ENCODE results near the gene NCOA7.

The NCOA7 gene

DNA sequence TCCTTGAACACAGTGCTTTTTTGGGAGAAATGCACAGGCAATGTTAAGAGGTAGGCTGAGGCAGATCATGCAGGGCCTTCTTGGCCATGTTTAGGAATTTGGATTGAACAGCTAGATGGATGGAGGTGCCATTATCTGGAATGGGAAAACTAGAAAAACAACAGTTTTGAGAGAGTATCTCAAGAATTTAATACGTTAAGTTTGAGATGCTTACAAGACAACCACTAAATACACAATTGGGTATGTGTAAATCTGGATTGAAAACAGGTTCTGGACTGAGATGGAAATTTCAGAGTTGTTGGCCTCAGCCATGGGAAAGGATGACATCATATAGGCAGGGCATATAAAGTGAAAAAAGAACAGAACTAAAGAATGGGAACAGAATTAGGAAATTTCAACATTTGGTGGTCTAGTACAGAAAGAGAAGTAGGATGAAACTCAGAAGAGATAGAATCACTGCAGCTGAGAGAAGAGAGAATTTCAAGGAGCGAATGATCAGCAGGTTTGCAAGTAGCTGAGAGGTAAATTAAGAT, 37.1 kb downstream of the NCOA7 start:
- no peaks in the 10 kb centered on the region for H3K27me3 ChIP-seq (ENCODE audit: control insufficient read depth in 1 of 2, insufficient read depth in 2 of 2, low read length in 2 of 2)
- H3K36me3 ChIP-seq (ENCODE audit: control insufficient read depth in 2 of 2, insufficient read depth in 2 of 2, low read length in 2 of 2): no peaks in the 10 kb centered on the region
- no peaks in the 10 kb centered on the region for H3K9me3 ChIP-seq (ENCODE audit: control insufficient read depth in 2 of 2, low read length in 2 of 2)
- H3K27ac ChIP-seq (ENCODE audit: low read length): no peak overlapping the region
- no peaks in the 10 kb centered on the region for H3K4me1 ChIP-seq (ENCODE audit: control insufficient read depth, insufficient read depth, low read length)
- no peak overlapping the region for H3K9ac ChIP-seq (ENCODE audit: low read length in 2 of 2)
- H3K4me3 ChIP-seq (ENCODE audit: low read length in 2 of 2): no peak overlapping the region

DNA sequence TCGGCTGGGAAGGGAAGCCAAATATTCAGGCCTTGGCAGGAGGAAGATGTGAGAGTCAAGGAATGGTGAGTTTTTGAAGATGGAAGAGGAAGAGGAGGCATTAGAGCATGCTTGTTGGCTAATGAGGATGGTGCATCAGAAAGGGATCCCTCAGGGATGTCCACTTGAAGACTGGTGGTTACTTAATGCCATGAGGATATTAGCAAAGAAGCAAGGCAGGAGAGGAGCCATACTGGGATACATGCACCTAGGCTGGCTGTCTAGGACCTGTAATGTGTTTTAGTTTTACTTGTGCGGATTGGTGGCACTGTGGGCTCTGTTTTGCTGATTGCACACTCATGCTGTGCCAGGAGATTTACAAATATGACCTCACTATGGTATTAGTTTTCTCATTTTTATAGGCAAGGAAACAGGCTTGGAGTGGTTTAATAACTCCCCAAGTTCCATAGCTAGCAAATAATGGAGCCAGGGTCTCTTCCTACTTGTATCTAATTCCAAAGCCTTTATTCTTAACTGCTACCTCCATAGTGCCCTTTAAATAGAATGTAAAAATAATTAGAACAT, 37.8 kb downstream of the NCOA7 start:
- Histone ChIP-seq H3K4me3 (ENCODE audit: low read length in 2 of 2) (no peak overlapping the region), H3K4me1 (ENCODE audit: control insufficient read depth, insufficient read depth, low read length) (no peaks in the 10 kb centered on the region), H3K9me3 (ENCODE audit: control insufficient read depth in 2 of 2, low read length in 2 of 2) (no peaks in the 10 kb centered on the region), H3K27ac (ENCODE audit: low read length) (no peak overlapping the region), H3K9ac (ENCODE audit: low read length in 2 of 2) (no peak overlapping the region), H3K36me3 (ENCODE audit: control insufficient read depth in 2 of 2, insufficient read depth in 2 of 2, low read length in 2 of 2) (no peaks in the 10 kb centered on the region), H3K27me3 (ENCODE audit: control insufficient read depth in 1 of 2, insufficient read depth in 2 of 2, low read length in 2 of 2) (no peaks in the 10 kb centered on the region)

DNA sequence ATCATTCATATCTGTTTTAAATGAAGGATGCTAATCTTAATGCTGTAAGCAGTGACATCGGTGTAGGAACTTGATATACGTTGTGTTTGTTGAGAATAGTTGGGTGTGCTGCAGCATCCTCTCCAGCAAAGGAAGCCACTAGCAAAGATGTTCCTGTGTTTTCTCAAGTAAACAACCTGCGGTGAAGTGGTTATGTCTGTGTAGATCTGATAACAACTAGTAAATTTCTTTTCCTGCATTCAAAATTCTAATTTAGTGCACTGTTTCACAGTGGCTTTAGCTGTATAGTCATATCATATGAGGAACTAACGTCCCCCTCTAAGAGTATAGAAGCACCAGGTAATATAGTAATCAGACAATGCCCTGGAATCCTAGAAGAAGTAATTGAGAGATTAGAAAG, 38.7 kb downstream of the NCOA7 start:
- Histone ChIP-seq H3K9me3 (ENCODE audit: control insufficient read depth in 2 of 2, low read length in 2 of 2) (no peaks in the 10 kb centered on the region), H3K36me3 (ENCODE audit: control insufficient read depth in 2 of 2, insufficient read depth in 2 of 2, low read length in 2 of 2) (no peaks in the 10 kb centered on the region), H3K27me3 (ENCODE audit: control insufficient read depth in 1 of 2, insufficient read depth in 2 of 2, low read length in 2 of 2) (no peaks in the 10 kb centered on the region), H3K27ac (ENCODE audit: low read length) (no peak overlapping the region), H3K4me1 (ENCODE audit: control insufficient read depth, insufficient read depth, low read length) (no peaks in the 10 kb centered on the region), H3K4me3 (ENCODE audit: low read length in 2 of 2) (no peak overlapping the region), H3K9ac (ENCODE audit: low read length in 2 of 2) (no peak overlapping the region)

DNA sequence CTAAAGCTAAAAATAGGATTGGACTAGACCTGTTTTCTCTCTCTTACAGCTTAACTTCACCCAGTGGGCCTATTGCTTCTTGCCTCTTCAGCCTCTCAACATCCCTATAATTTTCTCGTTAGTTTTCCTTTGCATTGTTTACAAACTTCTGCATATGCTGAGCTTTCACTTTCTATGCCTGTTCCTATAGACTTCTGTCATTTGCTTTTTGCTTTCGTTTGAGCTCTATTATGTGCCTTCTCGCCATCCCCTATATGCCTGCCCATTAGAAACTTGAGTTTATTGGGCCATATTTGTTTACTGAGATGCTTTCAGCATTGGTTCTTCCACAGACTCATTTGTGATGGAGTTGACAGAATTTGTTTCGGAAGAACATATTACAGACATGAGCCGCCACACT, 40.9 kb downstream of the NCOA7 start:
- Histone ChIP-seq H3K9me3 (ENCODE audit: control insufficient read depth in 2 of 2, low read length in 2 of 2) (no peaks in the 10 kb centered on the region), H3K27ac (ENCODE audit: low read length) (no peak overlapping the region), H3K4me1 (ENCODE audit: control insufficient read depth, insufficient read depth, low read length) (no peaks in the 10 kb centered on the region)

DNA sequence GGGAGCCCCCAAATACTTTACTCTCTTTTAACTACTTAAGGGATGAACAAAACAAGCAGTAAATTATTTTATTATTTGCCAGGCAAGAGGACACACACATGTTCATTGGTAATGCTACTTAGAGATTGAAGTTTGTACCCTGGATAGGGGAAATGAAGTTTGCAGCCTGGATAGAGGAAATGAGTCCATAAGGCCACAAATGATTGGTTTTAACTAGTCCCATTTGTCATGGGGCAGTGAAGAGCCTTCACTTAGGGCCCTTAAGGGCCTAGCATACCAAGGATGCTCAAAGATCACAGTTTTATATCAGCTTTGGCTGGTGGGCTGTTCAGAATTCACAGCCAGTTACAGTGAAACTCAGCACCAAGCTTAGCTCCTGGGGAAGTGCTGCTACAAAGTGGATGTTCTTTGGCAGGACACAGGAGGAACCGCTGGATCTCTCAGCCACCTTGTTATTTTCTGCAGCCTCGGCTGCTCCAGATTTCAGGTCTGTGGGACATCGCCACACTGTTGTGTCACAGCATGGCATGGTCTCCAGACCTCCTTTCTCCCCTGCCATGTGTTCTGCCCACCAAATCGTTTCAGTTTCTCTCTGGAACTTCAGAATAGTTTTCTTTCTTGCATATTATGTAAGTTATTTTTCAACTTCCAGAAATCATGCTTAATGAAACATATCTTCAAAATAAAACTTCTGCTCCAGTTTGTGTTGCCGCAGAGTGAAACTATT, 41.8 kb downstream of the NCOA7 start:
- no peak overlapping the region for H3K9ac ChIP-seq (ENCODE audit: low read length in 2 of 2)
- H3K27me3 ChIP-seq (ENCODE audit: control insufficient read depth in 1 of 2, insufficient read depth in 2 of 2, low read length in 2 of 2): no peaks in the 10 kb centered on the region
- H3K9me3 ChIP-seq (ENCODE audit: control insufficient read depth in 2 of 2, low read length in 2 of 2): no peaks in the 10 kb centered on the region
- H3K27ac ChIP-seq (ENCODE audit: low read length): no peak overlapping the region
- no peaks in the 10 kb centered on the region for H3K36me3 ChIP-seq (ENCODE audit: control insufficient read depth in 2 of 2, insufficient read depth in 2 of 2, low read length in 2 of 2)
- no peak overlapping the region for H3K4me3 ChIP-seq (ENCODE audit: low read length in 2 of 2)
- no peaks in the 10 kb centered on the region for H3K4me1 ChIP-seq (ENCODE audit: control insufficient read depth, insufficient read depth, low read length)

More for the DNA sequence above, 40.9 kb downstream of the NCOA7 start:
- Histone ChIP-seq H3K4me3 (ENCODE audit: low read length in 2 of 2) (no peak overlapping the region), H3K27me3 (ENCODE audit: control insufficient read depth in 1 of 2, insufficient read depth in 2 of 2, low read length in 2 of 2) (no peaks in the 10 kb centered on the region), H3K36me3 (ENCODE audit: control insufficient read depth in 2 of 2, insufficient read depth in 2 of 2, low read length in 2 of 2) (no peaks in the 10 kb centered on the region), H3K9ac (ENCODE audit: low read length in 2 of 2) (no peak overlapping the region)

DNA sequence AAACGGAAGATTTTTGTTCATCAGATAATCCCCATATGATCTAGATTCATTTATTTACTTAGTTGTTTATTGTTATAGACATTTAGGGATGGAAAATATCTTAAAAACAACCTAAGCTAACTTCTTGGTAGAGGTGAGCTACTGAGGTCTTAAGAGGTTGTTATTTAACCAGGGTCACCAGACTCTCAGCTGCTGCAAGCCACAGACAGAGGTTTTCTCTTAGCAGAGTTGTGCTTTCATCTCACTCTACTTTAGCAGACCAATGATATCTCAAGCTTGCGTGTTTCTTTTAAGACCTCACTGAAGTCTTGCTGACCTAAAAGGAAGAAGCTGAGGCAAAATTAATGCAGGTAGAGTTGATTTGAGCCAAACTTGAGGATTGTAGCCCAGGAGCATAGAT, 43.6 kb downstream of the NCOA7 start:
- Histone ChIP-seq H3K9me3 (ENCODE audit: control insufficient read depth in 2 of 2, low read length in 2 of 2) (no peaks in the 10 kb centered on the region), H3K27me3 (ENCODE audit: control insufficient read depth in 1 of 2, insufficient read depth in 2 of 2, low read length in 2 of 2) (no peaks in the 10 kb centered on the region), H3K36me3 (ENCODE audit: control insufficient read depth in 2 of 2, insufficient read depth in 2 of 2, low read length in 2 of 2) (no peaks in the 10 kb centered on the region), H3K9ac (ENCODE audit: low read length in 2 of 2) (no peak overlapping the region), H3K27ac (ENCODE audit: low read length) (no peak overlapping the region), H3K4me3 (ENCODE audit: low read length in 2 of 2) (no peak overlapping the region), H3K4me1 (ENCODE audit: control insufficient read depth, insufficient read depth, low read length) (no peaks in the 10 kb centered on the region)

DNA sequence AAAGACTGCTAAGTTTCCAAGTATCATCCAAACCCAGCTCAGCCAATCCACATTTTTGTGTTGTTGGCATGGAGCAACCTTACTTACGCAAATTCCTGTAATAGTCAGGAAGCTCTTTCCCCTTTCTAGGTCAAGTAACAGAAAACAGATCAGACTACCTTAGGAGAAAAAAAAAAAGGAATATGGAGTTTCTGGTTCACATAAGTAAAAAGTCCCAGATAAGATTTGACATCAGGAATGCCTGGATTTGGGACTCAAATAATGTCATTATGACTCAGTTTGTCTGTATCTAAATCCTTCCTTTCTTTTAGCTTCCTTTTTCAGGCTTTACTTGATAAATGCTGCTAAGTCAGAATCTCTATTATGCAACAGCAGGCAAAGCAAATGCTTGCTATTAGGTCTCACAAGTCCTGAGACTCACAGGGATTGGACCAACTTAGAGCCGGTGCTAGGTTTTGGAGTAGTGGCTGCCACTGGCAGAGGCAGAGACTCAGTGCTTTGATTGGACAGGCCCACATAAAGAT, 44.5 kb downstream of the NCOA7 start:
- Histone ChIP-seq H3K9ac (ENCODE audit: low read length in 2 of 2) (no peak overlapping the region), H3K4me1 (ENCODE audit: control insufficient read depth, insufficient read depth, low read length) (no peaks in the 10 kb centered on the region), H3K27ac (ENCODE audit: low read length) (no peak overlapping the region), H3K4me3 (ENCODE audit: low read length in 2 of 2) (no peak overlapping the region), H3K9me3 (ENCODE audit: control insufficient read depth in 2 of 2, low read length in 2 of 2) (no peaks in the 10 kb centered on the region), H3K27me3 (ENCODE audit: control insufficient read depth in 1 of 2, insufficient read depth in 2 of 2, low read length in 2 of 2) (no peaks in the 10 kb centered on the region), H3K36me3 (ENCODE audit: control insufficient read depth in 2 of 2, insufficient read depth in 2 of 2, low read length in 2 of 2) (no peaks in the 10 kb centered on the region)

DNA sequence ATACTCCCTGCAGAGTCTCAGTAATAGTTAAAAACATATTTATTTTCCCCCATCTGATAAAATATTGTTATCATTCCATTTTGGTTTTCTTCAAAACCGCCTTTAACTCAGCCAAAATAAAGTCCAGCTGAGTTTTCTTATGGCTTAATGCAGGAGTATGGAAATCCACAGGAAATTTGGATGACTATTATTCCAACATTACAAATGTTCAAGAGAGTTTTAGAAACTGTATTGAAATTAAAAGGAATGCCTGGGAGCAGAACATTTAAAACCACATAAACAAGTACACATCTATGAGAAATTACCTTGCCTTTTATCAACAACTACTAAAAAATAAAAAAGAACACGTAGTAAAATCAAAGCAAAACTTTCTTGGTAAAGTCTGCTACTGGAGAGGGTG, 45.7 kb downstream of the NCOA7 start:
- no peak overlapping the region for H3K27ac ChIP-seq (ENCODE audit: low read length)
- H3K9me3 ChIP-seq (ENCODE audit: control insufficient read depth in 2 of 2, low read length in 2 of 2): no peaks in the 10 kb centered on the region
- H3K9ac ChIP-seq (ENCODE audit: low read length in 2 of 2): no peak overlapping the region
- H3K27me3 ChIP-seq (ENCODE audit: control insufficient read depth in 1 of 2, insufficient read depth in 2 of 2, low read length in 2 of 2): no peaks in the 10 kb centered on the region
- H3K36me3 ChIP-seq (ENCODE audit: control insufficient read depth in 2 of 2, insufficient read depth in 2 of 2, low read length in 2 of 2): no peaks in the 10 kb centered on the region
- no peak overlapping the region for H3K4me3 ChIP-seq (ENCODE audit: low read length in 2 of 2)
- no peaks in the 10 kb centered on the region for H3K4me1 ChIP-seq (ENCODE audit: control insufficient read depth, insufficient read depth, low read length)

DNA sequence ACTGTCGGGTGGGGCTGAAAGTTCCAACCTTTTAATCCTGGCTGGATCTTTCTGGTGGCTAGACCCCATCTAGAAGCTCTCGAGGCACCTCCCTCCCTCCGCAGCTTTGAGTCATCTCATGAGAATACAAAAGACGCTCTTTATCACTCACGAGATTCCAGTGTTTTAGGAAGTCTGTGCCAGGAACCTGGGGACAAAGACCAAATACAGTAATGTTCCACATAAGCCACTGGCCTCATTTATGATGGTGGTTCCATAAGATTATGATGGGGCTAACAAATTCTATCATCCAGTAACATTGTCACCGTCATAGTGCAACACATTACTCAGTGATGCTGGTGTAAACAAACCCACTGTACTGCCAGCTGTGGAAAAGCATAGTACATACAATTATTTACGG, 48.7 kb downstream of the NCOA7 start:
- no peak overlapping the region for H3K27ac ChIP-seq (ENCODE audit: low read length)

DNA sequence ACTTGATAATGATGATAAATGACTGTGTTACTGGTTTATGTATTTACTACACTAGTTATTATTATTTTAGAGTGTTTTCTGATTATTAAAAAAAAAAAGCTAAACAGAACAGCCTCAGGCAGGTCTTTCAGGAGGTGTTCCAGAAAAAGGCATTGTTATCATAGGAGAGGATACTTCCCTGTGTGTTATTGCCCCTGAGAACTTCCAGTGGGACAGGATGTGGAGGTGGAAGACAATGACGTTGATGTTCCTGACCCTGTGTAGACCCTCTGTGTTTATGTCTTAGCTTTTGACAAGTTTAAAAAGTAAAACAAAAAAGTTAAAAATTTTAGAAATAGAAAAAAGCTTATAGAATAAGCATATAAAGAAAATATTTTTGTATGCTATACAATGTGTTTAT, 49.1 kb downstream of the NCOA7 start:
- H3K27ac ChIP-seq (ENCODE audit: low read length): no peak overlapping the region
- no peaks in the 10 kb centered on the region for H3K27me3 ChIP-seq (ENCODE audit: control insufficient read depth in 1 of 2, insufficient read depth in 2 of 2, low read length in 2 of 2)
- no peak overlapping the region for H3K9ac ChIP-seq (ENCODE audit: low read length in 2 of 2)
- H3K9me3 ChIP-seq (ENCODE audit: control insufficient read depth in 2 of 2, low read length in 2 of 2): no peaks in the 10 kb centered on the region
- no peaks in the 10 kb centered on the region for H3K36me3 ChIP-seq (ENCODE audit: control insufficient read depth in 2 of 2, insufficient read depth in 2 of 2, low read length in 2 of 2)
- H3K4me1 ChIP-seq (ENCODE audit: control insufficient read depth, insufficient read depth, low read length): no peaks in the 10 kb centered on the region
- H3K4me3 ChIP-seq (ENCODE audit: low read length in 2 of 2): no peak overlapping the region

More for the DNA sequence above, 48.7 kb downstream of the NCOA7 start:
- no peak overlapping the region for H3K9ac ChIP-seq (ENCODE audit: low read length in 2 of 2)
- H3K36me3 ChIP-seq (ENCODE audit: control insufficient read depth in 2 of 2, insufficient read depth in 2 of 2, low read length in 2 of 2): no peaks in the 10 kb centered on the region
- H3K27me3 ChIP-seq (ENCODE audit: control insufficient read depth in 1 of 2, insufficient read depth in 2 of 2, low read length in 2 of 2): no peaks in the 10 kb centered on the region
- H3K4me1 ChIP-seq (ENCODE audit: control insufficient read depth, insufficient read depth, low read length): no peaks in the 10 kb centered on the region
- no peak overlapping the region for H3K4me3 ChIP-seq (ENCODE audit: low read length in 2 of 2)
- no peaks in the 10 kb centered on the region for H3K9me3 ChIP-seq (ENCODE audit: control insufficient read depth in 2 of 2, low read length in 2 of 2)

Measured in stomach smooth muscle (tissue), 2 donors.